ENCODE results near the gene DHRS3.

The DHRS3 gene

DNA sequence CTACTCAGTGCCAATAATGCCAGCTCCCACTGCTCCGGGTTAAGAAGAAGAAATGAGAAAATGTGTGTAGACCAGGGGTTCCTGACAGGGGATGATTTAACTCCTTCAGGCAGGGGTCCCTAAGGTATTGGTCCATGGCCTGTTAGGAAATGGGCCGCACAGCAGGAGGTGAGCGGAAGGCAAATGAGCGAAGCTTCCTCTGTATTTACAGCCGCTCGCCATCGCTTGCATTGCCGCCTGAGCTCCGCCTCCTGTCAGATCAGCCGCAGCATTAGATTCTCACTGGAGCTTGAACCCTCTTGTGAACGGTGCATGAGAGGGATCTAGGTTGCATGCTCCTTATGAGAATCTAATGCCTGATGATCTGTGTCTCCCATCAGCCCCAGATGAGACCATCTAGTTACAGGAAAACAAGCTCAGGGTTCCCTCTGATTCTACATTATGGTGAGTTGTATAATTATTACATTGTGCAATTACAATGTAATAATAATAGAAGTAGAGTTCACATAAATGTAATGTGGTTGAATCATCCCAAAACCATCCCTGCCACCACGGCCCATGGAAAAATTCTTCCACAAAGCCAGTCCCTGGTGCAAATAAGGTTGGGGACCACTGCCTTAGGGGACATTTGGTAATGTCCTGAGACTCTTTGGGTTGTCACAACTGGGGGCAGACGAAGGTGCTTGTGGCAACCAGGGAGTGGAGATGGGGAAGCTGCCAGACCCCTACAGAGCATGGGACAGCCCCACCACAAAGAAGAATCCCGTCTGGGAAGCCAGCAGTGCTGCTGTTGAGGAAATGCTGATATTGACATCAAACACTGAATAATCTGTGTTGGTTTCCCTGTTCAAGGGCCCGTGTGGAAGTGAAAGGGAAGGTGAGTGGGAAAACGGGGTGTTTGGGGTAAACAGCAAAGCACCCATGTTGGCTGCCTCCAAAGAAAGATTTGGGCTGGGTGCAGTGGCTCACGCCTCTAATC is 60.8 kb downstream of the DHRS3 start:
- in situ Hi-C loops (cut with MboI; ENCODE audit: low sequenced_read_pairs) = no loop called here

DNA sequence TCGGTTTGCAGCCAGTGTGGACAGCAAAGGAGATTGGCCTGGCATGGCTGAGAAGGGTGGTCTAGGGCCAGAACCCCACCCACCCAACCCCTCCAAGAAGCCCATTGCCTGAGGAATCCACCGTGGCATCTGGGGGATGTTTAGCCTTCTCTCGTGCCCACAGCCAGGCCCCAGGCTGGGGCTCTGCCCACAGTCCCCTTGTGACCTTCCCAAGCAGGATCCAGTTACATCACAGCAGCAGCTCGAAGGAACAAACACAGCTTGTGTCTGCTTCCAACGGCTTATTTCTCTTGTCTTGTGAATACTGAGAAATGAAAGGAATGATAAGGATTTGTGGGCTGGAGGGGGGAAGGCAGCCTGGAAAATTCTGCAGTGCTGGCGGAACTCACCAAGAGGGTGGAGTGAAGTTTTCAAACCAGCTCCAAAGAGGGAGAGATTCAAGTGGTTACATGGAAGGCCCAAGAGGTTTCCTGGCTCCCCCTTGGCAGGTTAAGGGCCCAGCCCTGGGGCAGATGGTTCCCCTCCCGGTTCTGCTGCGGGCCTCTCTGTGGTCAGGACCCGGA is 61.6 kb downstream of the DHRS3 start:
- in situ Hi-C loops (cut with MboI; ENCODE audit: low sequenced_read_pairs) = no loop called here

DNA sequence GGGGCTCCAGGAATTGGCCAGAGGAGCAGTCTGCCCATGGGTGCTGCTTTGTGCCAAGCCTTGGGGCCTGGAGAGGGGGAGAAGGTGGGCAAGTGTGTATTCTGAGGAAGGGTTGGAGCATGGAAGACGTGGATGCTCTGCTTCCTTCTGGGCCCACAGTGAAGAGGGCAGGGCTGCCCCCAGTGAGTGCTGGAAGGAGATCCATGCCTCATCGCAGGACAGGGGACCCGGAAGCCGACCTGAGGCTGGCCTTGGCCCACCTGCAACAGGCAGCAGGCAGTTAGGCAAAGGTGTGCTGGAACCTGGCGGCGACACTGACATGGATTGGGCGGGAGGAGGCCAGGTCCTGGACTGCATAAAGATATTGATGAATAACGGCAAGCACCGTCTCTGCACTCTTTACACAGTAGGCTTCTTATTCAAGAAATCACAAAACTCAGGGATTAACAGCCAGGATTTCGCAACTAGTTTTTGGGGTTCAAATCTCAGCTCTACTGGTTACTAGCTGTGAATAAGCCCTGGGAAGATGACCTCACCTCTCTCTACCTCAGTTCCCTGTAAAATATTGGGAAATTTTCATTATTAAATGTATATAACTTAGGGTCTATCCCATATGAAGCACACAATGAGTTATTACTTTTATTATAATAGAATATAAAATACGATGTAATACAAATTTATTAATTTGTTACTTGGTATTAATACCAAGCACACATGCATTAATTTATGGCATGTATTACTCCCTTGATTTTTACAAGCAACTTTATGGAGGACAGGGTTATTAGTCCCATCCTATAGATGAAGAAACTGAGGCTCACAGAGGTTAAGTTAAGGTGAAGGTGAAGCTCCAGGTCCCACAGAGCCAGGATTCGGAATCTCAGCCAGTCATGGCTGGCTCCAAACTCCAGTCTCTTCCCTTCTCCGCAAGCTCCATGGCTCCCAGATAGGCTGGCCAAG is 62.3 kb downstream of the DHRS3 start:
- in situ Hi-C loops (cut with MboI; ENCODE audit: low sequenced_read_pairs) = no loop called here

DNA sequence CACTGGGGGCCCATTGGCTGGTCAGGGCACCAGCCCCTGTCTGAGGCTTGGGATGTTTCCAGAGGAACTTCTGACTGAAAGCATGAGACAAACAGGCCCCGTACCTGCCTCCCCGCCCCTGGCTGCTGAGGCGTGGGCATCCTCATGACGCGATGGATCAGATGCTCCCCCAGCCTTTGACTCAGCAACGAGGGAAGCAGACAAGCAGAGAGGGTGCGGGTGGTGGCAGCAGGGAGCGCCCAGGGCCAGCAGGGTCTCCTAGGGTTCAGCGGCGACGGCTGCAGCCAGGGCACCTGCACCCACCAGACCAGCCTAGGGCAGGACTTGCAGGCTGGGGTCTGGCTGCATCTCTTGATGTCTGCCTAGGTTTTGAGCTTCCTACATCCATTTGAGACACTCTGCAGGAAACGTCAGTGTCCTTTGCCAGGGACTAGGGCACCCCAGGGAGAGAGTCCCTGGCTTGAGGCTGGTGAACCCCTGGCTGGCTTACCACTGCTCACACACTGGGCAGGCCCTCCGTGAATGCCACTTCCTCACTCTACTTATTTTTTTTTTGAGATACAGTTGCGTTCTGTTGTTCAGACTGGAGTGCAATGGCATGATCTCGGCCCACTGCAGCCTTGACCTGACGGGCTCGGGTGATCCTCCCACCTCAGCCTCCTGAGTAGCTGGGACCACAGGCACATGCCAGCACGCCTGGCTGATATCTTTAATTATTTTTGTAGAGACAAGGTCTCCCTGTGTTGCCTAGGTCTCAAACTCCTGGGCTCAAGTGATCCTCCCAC is 63.3 kb downstream of the DHRS3 start:
- in situ Hi-C loops (cut with MboI; ENCODE audit: low sequenced_read_pairs) = no loop called here

DNA sequence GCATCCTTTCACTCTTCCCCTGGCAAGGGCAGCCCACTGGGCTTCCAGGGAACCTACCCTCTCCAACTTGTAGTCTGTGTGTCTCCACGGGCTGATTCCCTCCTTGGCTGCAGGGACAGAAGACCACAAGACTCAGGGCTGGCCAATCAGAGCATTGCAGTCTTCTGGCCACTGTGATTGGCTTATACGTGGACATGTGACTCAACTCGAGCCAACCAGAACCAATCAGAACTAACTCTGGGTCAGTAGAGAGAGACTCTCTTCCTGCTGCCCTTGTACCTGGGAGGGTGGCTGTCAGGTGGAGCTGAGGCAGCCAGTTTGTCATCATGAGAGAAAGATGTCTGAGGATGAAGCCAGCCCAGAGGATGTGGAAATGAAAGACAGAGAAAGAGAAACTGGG is 64.0 kb downstream of the DHRS3 start:
- in situ Hi-C loops (cut with MboI; ENCODE audit: low sequenced_read_pairs) = no loop called here

DNA sequence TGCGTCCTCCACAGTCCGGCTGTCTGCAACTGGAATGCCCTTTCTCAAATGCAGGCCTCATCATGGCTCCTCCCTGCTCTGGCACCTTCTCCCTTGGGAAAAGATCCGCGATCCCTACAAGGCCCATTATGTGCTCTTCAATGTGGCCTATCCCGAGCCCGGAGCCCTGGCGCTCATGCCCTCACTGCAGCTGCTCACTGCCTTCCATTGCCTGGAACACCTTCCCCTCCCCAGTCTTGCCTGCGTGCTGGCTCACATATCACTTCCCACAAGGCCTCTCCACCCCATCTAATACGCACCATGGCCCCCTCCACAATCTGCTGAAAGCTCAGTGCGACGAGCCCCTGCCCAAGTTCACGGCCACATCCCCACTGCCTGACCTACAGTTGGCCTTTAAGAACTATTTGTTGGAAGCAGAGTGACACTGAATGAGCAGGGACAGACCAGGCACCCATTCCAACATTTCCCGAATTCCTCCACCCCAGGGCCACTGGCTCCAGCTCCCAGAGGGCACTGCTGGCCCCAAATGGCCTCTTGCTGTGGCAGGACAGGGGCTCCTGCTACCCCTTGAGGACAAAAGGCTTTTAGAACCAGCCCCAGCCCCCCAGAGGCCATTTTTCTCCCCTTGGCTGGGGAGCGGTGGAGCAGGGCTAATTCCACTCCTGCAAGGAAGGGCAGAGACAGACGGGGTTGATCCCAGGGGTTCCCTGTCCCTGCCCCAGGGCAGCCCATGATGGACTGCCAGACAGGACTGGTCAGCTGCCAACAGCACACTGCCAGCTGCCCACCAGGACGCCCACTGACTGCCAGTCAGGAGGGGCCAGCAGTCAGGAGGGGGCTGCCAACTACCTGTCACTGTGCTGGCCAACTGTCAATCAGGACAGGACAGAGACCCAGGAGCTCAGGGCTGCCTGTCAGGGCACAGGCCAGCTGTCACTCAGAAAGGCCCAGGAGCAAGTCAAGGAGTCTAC is 64.8 kb downstream of the DHRS3 start:
- in situ Hi-C loops (cut with MboI; ENCODE audit: low sequenced_read_pairs) = no loop called here

DNA sequence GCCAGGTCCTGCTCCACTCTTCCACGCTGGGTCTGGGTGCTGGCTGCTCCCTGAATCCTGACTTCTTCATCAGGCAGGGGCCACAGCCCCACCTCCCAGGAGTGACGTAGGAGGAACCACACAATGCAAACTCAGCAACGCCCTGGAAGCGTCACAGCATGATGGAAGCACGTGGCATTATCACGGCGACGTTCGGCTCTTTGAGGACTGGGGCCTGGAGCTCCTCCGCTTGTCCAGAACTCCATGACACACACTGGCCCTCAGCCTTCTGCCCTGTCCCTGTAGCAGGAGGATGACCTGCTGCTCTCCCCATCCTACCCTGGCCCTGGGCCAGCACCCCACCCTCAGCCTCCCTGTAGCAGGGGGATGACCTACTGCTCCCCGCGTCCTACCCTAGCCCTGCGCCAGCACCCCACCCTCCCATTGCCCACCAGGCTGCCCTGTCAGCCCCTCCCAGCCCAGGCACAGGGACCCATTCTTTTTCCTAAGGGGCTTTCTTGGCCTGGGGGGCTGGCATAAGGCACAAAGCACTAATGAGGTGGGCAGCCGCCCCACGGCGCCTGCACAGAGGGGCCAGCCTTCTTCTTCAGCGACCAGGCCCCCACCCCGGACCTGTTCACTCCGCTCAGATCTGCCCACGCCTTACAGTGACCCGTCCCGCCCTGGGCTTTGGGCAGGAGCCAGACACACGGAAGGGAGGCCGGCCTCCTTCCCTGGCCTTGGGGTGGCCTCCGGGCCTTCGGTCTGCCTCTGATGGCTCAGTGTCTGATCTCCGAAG is 65.7 kb downstream of the DHRS3 start:
- in situ Hi-C loops (cut with MboI; ENCODE audit: low sequenced_read_pairs) = no loop called here

DNA sequence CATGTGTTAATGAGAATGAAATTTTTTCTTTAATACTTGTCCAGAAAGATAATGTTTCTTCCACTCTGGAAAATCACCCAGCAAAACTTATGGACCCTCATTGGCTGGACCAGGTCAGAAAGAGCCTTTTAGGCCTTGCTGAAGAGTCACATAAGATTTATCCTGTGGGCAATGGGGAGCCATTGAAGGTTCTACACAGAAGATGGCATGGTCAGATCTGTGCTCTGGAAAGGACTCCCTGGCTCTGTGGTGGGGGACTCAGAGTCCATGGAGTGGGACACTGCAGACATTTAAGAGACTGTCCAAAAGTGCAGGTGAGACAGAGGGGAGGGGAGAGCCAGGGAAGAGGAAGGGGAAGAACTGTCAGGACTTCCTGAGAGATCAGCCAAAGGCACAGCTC is 66.4 kb downstream of the DHRS3 start:
- in situ Hi-C loops (cut with MboI; ENCODE audit: low sequenced_read_pairs) = no loop called here

DNA sequence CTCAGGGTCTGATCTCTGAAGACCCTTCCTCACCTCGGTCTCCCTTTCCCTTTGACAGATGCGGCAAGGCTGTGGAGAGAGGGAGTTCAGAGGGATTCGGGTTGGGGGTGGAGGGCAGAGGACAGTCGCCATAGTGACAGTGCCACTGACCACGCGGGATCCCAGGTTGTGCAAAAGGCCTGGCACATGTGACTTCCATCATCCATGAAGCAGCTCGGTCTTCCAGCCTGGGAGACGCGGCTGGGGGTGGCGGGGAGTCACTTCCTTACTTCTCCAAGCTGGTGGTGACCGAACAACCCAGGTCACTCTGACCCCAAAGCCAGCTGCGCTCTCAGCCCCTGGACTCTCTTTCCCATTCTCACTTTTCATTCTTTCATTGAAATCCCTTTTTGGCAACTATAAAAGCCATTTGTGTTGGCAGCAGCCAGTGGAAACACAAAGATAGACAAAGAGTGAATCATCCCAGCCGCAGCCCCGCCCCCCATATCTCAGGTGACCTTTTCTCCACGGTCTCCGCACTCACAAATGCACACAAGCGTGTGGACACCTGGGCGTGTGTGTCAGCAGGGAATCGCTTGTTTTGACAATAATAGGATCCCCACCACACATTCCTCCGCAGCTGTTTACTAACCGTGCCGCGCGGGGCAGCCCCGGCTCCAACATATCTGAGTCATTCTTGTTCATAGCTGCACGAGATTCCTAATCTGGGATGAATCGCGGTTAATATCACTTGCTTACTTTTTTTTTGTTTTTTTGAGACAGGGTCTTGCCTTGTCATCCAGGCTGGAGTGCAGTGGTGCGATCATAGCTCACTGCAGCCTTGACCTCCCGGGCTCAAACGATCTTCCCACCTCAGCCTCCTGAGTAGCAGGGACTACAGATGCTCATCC is 68.3 kb downstream of the DHRS3 start:
- in situ Hi-C loops (cut with MboI; ENCODE audit: low sequenced_read_pairs) = no loop called here

DNA sequence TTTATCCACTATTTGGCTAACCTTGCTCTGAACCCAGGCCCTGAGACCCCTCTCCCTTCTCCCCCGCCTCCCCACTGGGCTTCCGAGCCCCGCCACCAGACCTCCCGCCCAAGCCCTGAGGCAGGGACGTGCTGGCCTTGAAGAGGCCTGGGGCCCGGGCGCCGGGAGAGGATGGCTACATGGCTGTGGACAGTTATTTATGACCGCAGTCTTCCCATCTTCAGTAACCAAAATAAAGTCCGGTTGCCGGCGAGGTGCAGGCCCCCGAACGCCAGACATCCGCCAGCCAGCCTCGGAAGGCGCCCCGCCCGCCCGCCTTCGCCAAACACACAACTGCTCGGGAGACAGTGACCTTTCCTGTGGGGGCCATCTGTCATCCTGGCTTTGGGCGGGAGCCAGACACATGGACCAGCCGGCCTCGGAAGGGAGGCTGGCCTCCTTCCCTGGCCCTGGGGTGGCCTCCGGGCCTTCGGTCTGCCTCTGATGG is 69.0 kb downstream of the DHRS3 start:
- in situ Hi-C loops (cut with MboI; ENCODE audit: low sequenced_read_pairs) = no loop called here

DNA sequence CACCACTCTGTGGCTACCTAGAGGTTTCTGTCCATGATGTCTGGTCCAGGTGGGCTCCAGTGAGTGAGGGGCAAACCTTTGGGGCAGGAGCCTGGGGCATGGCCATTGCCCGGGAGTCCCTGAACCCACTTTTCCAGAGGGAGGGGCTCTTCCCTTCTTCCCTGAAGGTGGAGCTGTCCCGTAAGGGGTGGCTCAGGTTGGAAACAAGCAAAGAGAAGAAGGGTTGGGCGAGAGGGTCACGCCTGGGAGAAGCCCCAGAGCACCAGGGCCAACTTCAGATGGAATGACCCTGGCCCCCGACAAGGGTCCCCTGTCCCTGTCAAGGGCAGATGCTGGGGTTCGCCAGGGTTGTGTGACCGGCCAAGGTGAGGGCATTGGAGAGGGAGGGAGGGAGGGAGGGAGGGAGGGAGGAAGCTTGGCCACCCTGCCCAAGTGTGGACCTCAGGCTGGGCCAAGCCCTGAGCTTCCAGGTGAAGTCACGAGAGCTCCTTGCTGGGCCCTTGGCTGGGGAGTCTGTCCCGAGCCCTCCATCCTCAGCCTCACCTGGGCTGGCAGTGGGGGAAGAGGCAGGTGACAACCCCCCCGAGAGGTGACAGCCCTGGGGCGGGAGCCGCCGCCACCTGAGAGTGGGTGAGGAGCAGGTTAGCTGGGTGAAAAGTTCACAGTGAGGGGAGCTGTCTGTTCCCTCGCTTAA is 69.6 kb downstream of the DHRS3 start:
- in situ Hi-C loops (cut with MboI; ENCODE audit: low sequenced_read_pairs) = no loop called here

DNA sequence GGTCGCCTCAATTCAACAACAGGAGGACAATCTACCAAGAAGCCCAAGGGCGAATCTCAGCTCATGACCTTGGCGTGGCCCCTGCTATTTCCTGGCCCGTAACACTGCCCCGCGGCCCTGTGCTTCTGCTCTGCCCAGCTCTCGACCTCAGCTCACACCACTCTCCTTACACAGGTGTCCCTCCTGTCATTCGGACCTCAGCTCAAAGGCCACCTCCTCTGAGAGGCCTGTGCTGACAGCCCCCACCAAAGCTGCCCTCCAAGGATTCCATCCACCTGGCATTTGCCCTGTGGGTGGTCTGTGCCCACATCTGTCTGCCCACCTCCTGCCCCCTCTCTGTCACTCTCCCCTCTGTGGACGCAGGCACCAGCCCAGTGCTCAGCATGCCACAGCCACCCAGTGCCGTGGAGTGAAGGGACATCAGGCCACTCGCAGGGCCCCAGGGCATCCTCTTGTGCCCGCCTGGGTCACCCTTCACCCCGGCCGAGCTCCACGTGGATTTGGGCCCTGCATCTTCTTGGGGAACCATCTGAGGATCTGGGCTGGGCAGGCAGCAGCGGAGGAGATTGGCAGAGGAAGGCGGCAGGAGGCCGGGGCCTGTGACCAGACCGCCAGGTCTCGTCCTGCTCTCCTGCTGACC is 70.3 kb downstream of the DHRS3 start:
- in situ Hi-C loops (cut with MboI; ENCODE audit: low sequenced_read_pairs) = no loop called here

DNA sequence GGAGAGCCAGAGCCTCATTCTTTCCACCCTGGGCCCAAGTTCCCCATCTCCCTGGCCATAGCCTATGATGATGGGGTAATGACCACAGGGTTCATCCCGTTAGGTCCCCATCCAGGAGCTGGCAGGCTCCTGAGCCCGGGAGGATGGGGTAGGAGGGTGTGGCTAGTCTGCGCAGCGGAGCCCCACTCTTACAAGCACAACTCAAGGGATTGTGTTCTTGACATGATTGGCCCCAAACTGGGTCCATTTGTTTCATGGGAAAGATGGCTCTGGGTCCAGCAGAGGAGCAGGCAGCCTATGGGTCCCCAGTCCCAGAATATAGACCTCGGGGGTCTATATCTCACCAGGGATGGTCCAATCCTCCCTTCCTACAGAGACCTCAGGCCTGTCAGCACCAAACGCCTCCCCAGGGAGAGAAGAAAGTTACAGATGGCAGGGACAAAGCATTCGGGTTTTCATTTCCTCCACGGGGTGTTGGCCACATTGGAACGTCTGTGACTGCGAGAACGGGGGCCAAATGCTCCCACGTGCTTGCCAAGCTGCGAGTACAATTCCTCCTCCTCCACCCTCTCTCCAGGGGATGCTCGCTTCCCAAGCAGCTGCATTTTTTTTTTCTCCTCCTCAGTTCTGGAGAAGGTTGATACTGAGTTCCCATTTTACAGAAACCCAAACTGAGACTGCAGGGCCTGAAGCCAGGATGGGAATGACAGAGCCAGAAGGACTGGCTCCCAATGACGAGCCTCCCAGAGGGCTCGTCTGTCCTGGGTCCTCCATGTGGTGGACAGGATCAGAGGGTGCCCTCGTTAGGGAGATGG is 71.0 kb downstream of the DHRS3 start:
- in situ Hi-C loops (cut with MboI; ENCODE audit: low sequenced_read_pairs) = no loop called here

DNA sequence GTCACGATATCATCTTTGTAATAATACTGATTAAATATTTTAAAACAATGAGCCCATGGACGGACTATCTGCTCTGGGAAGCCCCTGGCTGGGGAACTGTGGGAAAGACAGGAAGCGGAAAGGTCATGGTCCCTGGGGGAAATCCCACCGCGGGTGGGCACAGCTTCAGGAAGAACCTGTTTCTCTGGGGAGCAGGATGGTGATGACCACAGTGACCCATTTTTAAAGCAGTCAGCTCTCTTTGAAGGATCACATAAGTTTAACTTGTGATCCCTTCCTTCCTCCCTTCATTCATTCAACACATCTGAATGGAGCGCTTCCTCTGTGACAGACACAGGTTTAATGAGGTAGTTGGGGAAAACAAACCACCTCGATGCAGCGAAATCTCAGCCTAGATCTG is 73.0 kb downstream of the DHRS3 start:
- in situ Hi-C loops (cut with MboI; ENCODE audit: low sequenced_read_pairs) = no loop called here

DNA sequence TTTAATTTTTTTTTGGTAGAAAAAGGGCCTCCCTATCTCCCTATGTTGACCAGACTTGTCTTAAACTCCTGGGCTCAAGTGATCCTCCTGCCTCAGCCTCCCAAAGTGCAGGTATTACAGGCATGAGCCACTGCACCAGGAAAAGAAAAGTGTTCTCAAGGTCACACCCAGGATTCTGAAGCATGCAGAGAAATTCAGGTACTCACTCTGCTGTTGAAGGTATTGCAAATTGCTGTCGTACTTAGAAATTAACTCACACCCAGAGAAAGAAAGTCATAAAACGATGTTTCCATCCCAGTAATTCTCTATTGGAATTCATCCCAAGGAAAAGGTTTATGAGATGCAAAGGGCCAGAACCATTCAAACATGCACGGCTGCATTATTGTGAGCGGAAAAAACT is 73.7 kb downstream of the DHRS3 start:
- in situ Hi-C loops (cut with MboI; ENCODE audit: low sequenced_read_pairs) = no loop called here

DNA sequence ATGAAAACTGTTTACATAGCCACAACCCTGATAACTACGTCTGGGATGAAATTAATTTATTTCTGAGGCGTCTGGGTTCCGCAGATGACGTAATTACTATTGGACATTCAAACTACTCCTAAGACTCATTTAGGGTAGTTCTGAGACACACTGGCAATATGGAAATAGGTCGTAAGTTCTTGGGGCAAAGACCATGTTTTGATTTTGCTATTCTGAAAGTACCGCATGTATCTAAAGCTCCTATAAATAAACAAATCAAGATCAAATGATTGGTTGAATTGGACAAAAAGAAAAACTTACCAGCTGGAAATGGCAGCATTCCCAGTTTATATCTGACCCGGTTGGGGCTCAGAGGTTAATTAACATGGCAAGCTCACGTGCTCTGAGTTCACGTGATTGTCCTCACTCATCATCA is 74.3 kb downstream of the DHRS3 start:
- in situ Hi-C loops (cut with MboI; ENCODE audit: low sequenced_read_pairs) = no loop called here

All from HL-60/S4 treated with retinoic acid at 250 ng/mL for 4 days and 3 days (cell line).